Measurements from ENCODE around the gene TBCK. TPM values are rescaled to one million over a fixed set of nuclear protein-coding genes. Genes with fewer than 3 reads are reported as not detected.

TBCK gene
- total RNA-seq, 1 donor from 2014 or later: 35.7 TPM

GRCh38 chr4:106306561-106306960 lies 9.4 kb downstream of the TBCK start:
- no peak for TF ChIP-seq CTCF (IDR thresholded peaks at IDR 0.05)
- intact Hi-C loops (cut with DNase I): no loop called here
- Histone ChIP-seq H3K27me3 (no peaks in the 10 kb centered on the region), H3K27ac (no peak overlapping the region), H3K9me3 (no peaks in the 10 kb centered on the region), H3K4me3 (no peak overlapping the region), H3K36me3 (no peaks in the 10 kb centered on the region), H3K4me1 (peaks cover 0 to 22% of the 10 kb centered on the region in 2 donors)
- no peak for DNase-seq (ENCODE audit: low spot score in 2 of 2)

GRCh38 chr4:106305435-106306055 lies 10.5 kb downstream of the TBCK start:
- intact Hi-C loops (cut with DNase I): no loop called here
- no peak overlapping the region for H3K27ac ChIP-seq

GRCh38 chr4:106304632-106305031 lies 11.4 kb downstream of the TBCK start:
- no peak for DNase-seq (ENCODE audit: low spot score in 2 of 2)
- Histone ChIP-seq H3K27me3 (no peaks in the 10 kb centered on the region), H3K4me3 (no peak overlapping the region), H3K36me3 (peaks cover 0 to 2% of the 10 kb centered on the region in 2 donors), H3K27ac (no peak overlapping the region), H3K9me3 (no peaks in the 10 kb centered on the region), H3K4me1 (peaks cover 0 to 8% of the 10 kb centered on the region in 2 donors)
- TF ChIP-seq CTCF (IDR thresholded peaks at IDR 0.05): no peak
- intact Hi-C loops (cut with DNase I): no loop called here

More at GRCh38 chr4:106305435-106306055, 10.5 kb downstream of the TBCK start:
- Histone ChIP-seq H3K36me3 (no peaks in the 10 kb centered on the region), H3K4me1 (peaks cover 0 to 15% of the 10 kb centered on the region in 2 donors), H3K4me3 (no peak overlapping the region), H3K27me3 (no peaks in the 10 kb centered on the region), H3K9me3 (no peaks in the 10 kb centered on the region)
- no peak for TF ChIP-seq CTCF (IDR thresholded peaks at IDR 0.05)
- no peak for DNase-seq (ENCODE audit: low spot score in 2 of 2)

- intact Hi-C loops (cut with DNase I): no loop called here
- Histone ChIP-seq H3K9me3 (no peaks in the 10 kb centered on the region), H3K4me1 (peaks cover 0 to 6% of the 10 kb centered on the region in 2 donors), H3K36me3 (peaks cover 0 to 4% of the 10 kb centered on the region in 2 donors), H3K4me3 (no peak overlapping the region), H3K27ac (no peak overlapping the region), H3K27me3 (no peaks in the 10 kb centered on the region)
- TF ChIP-seq CTCF (IDR thresholded peaks at IDR 0.05): no peak
- no peak for DNase-seq (ENCODE audit: low spot score in 2 of 2)
These were observed 12.3 kb downstream of the TBCK start for GRCh38 chr4:106303548-106304281.

GRCh38 chr4:106302062-106302438 lies 14.0 kb downstream of the TBCK start:
- TF ChIP-seq CTCF (IDR thresholded peaks at IDR 0.05): no peak
- H3K27me3 ChIP-seq: no peaks in the 10 kb centered on the region
- intact Hi-C loops (cut with DNase I): no loop called here

More at GRCh38 chr4:106302062-106302438, 14.0 kb downstream of the TBCK start:
- Histone ChIP-seq H3K4me1 (no peaks in the 10 kb centered on the region), H3K4me3 (no peak overlapping the region), H3K27ac (no peak overlapping the region), H3K36me3 (peaks cover 0 to 4% of the 10 kb centered on the region in 2 donors), H3K9me3 (no peaks in the 10 kb centered on the region)
- DNase-seq (ENCODE audit: low spot score in 2 of 2): no peak

All from ascending aorta (tissue), 2 donors.